DND-41 (cell line): ENCODE data around the gene TCF12.

Experiments
- ATAC-seq: fragments of 200-7000 bp; cut with Tn5 transposase; 3 replicates; pipeline ENCODE4 v1.9.1; 2021; ENCODE audit warnings: low read depth; ENCODE audit not compliant: insufficient read depth
- DNase-seq: peaks from one replicate; pipeline ENCODE4 v3.0.0-alpha.2; 2020
- H2AFZ ChIP-seq: 2 replicates; pipeline ENCODE4 v1.6.0; 2012; ENCODE audit warnings: low read depth, low read length
- H3K27ac ChIP-seq: 2 replicates; pipeline ENCODE4 v1.5.1; 2012; ENCODE audit warnings: low read length, inconsistent platforms
- H3K27me3 ChIP-seq: fragments of 200-600 bp; sonication (generic); 2 replicates; pipeline ENCODE4 v1.6.0; 2012; ENCODE audit warnings: low read length, mild to moderate bottlenecking, inconsistent platforms; ENCODE audit not compliant: insufficient read depth, poor library complexity
- H3K36me3 ChIP-seq: 2 replicates; pipeline ENCODE4 v1.5.1; 2012; ENCODE audit warnings: low read length, inconsistent platforms; ENCODE audit not compliant: insufficient read depth
- H3K4me1 ChIP-seq: 2 replicates; pipeline ENCODE4 v1.5.1; 2012; ENCODE audit warnings: mild to moderate bottlenecking, low read length; ENCODE audit not compliant: insufficient read depth
- H3K4me2 ChIP-seq: 2 replicates; pipeline ENCODE4 v1.6.0; 2012; ENCODE audit warnings: mild to moderate bottlenecking, moderate library complexity, low read length, inconsistent platforms; ENCODE audit not compliant: insufficient read depth
- H3K4me3 ChIP-seq, 2 experiments: fragments of 200-600 bp in 1 of 2; shearing (Covaris generic) in 1 of 2; 2 replicates each; pipeline ENCODE4 v1.5.1; 2012 to 2016; ENCODE audit warnings: inconsistent platforms in 2 of 2, low read length in 2 of 2, mild to moderate bottlenecking in 2 of 2, low read depth in 1 of 2, moderate library complexity in 1 of 2
- H3K79me2 ChIP-seq: 2 replicates; pipeline ENCODE4 v1.6.0; 2012; ENCODE audit warnings: low read length, inconsistent platforms; ENCODE audit not compliant: insufficient read depth
- H3K9ac ChIP-seq: 2 replicates; pipeline ENCODE4 v1.6.0; 2012; ENCODE audit warnings: low read depth, mild to moderate bottlenecking, inconsistent platforms, low read length, moderate library complexity
- H3K9me3 ChIP-seq: 2 replicates; pipeline ENCODE4 v1.5.1; 2012; ENCODE audit warnings: low read length, moderate library complexity, mild to moderate bottlenecking, inconsistent platforms; ENCODE audit not compliant: insufficient read depth, severe bottlenecking
- H4K20me1 ChIP-seq: 2 replicates; pipeline ENCODE4 v1.6.0; 2012; ENCODE audit warnings: low read length; ENCODE audit not compliant: insufficient read depth
- EZH2 ChIP-seq: IDR thresholded peaks from 3 replicates; pipeline ENCODE4 v1.6.1; 2012; ENCODE audit warnings: borderline replicate concordance, low read depth, mild to moderate bottlenecking, moderate library complexity, low read length, inconsistent platforms; ENCODE audit not compliant: severe bottlenecking
- TF ChIP-seq, protein P1 (sequence below): IDR thresholded peaks from 2 replicates; pipeline ENCODE4 v1.5.1; 2012; ENCODE audit warnings: borderline replicate concordance, low read length, moderate library complexity, mild to moderate bottlenecking; ENCODE audit not compliant: poor library complexity, severe bottlenecking; ENCODE audit errors: extremely low read depth

TCF12 gene

GRCh38 chr15:57109005-57109404 lies 190.6 kb downstream of the TCF12 start:
- no peak for ATAC-seq

DNA sequence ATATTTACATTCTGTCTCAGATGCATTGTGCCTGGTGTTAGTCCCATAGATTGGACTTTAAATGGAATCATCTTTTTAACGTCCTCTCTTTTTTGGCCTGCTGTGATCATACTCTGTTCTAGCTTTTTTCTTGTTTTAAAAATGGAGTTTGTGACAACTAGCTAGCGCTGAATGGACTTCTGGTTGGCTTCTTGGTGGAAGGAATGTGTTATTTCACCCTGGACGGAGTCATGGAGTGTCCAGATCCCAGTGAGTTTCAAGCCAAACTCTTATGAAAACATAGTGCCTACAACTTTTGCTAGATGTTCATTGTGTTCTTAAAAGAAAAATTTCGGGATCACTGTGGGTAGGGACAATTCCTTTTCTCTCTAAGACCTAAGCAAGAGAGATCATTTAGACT lies 192.6 kb downstream of the TCF12 start:
- H3K9ac ChIP-seq, result no peak overlapping the region
- H3K4me1 ChIP-seq, result no peaks in the 10 kb centered on the region
- no peak overlapping the region for H3K4me3 ChIP-seq
- H3K4me2 ChIP-seq, result no peak overlapping the region
- H3K27me3 ChIP-seq, result no peaks in the 10 kb centered on the region
- H3K79me2 ChIP-seq, result peaks cover 66% of the 10 kb centered on the region
- no peaks in the 10 kb centered on the region for H3K9me3 ChIP-seq
- H3K36me3 ChIP-seq, result 0 out of 2 replicates have a peak, but pooled peaks cover 6% of the 10 kb centered on the region
- H4K20me1 ChIP-seq, result no peaks in the 10 kb centered on the region
- ATAC-seq (no peak), DNase-seq (no peak)
- no peak overlapping the region for H3K27ac ChIP-seq
- TF ChIP-seq, protein P1, sequence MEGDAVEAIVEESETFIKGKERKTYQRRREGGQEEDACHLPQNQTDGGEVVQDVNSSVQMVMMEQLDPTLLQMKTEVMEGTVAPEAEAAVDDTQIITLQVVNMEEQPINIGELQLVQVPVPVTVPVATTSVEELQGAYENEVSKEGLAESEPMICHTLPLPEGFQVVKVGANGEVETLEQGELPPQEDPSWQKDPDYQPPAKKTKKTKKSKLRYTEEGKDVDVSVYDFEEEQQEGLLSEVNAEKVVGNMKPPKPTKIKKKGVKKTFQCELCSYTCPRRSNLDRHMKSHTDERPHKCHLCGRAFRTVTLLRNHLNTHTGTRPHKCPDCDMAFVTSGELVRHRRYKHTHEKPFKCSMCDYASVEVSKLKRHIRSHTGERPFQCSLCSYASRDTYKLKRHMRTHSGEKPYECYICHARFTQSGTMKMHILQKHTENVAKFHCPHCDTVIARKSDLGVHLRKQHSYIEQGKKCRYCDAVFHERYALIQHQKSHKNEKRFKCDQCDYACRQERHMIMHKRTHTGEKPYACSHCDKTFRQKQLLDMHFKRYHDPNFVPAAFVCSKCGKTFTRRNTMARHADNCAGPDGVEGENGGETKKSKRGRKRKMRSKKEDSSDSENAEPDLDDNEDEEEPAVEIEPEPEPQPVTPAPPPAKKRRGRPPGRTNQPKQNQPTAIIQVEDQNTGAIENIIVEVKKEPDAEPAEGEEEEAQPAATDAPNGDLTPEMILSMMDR, result no peak
- TF ChIP-seq EZH2, result no peak
- no peak overlapping the region for H2AFZ ChIP-seq

More at GRCh38 chr15:57109005-57109404, 190.6 kb downstream of the TCF12 start:
- Histone ChIP-seq H3K36me3 (peaks cover 4% of the 10 kb centered on the region; the same call in 1 of the 2 replicates), H3K9me3 (no peaks in the 10 kb centered on the region), H3K27ac (no peak overlapping the region), H4K20me1 (no peaks in the 10 kb centered on the region), H3K4me3 (no peak overlapping the region), H3K9ac (no peak overlapping the region), H2AFZ (no peak overlapping the region), H3K4me1 (no peaks in the 10 kb centered on the region), H3K79me2 (peaks cover 65% of the 10 kb centered on the region), H3K4me2 (no peak overlapping the region), H3K27me3 (no peaks in the 10 kb centered on the region)
- TF ChIP-seq, protein P1, result no peak
- TF ChIP-seq EZH2, result no peak
- no peak for DNase-seq

DNA sequence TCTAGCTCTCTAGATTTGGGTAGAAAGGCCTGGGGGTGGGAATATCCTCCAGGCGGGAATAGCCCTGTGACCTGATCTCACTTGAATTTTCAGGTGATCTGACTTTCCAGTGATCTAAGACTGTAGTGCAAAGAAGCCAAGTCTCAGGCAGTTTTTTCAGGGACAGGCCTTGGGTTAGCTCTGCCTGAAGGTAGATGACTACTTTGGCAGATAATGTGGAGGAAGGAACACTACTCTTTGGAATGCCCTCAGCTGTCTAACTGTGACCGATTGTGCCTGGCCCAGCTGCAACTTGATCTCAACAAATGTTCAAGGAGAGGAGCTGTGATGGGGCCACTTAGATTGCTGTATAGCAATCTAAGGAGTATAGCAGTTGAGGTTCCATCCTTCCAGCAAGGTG lies 193.7 kb downstream of the TCF12 start:
- Histone ChIP-seq H3K36me3 (0 out of 2 replicates have a peak, but pooled peaks cover 2% of the 10 kb centered on the region), H3K27ac (no peak overlapping the region), H3K9ac (no peak overlapping the region), H3K4me1 (peaks cover 3% of the 10 kb centered on the region), H3K9me3 (no peaks in the 10 kb centered on the region), H3K27me3 (no peaks in the 10 kb centered on the region), H2AFZ (no peak overlapping the region), H3K4me2 (no peak overlapping the region), H4K20me1 (no peaks in the 10 kb centered on the region), H3K4me3 (no peak overlapping the region), H3K79me2 (peaks cover 66% of the 10 kb centered on the region)
- ATAC-seq (no peak), DNase-seq (no peak)
- TF ChIP-seq EZH2, result no peak
- TF ChIP-seq, protein P1, result no peak
